Natural killer cell treated with Interleukin-12 subunit alpha and Interleukin-12 subunit beta and Interleukin-15 and Interleukin-18, amount 100 ng/mL, for 72 hours (primary cell): ENCODE data around the gene ZNF429. TPM values are rescaled to one million over a fixed set of nuclear protein-coding genes. Genes with fewer than 3 reads are reported as not detected.
"Not testable (repeated sequence)": the region's sequence is repeated elsewhere in the genome, so short reads cannot be mapped to it uniquely, and the experiment has no call there.

ENCODE experiments used
- ATAC-seq, 2 donors: fragments of 150-1000 bp; cut with Tn5 transposase in 1 of 2; sonication (Bioruptor Pico), chemical (Tn5 transposase) in 1 of 2; 2 replicates each; pipeline ENCODE4 v1.10.0; 2021
- DNase-seq: peaks from one replicate; pipeline ENCODE4 v3.0.0; 2022; ENCODE audit warnings: low spot score
- H3K27ac Mint-ChIP-seq, 2 donors: 1 replicate in 1 of 2; 2 replicates in 1 of 2; pipeline ENCODE4 v1.8.0; 2022; ENCODE audit warnings: mixed read lengths in 2 of 2, mild to moderate bottlenecking in 1 of 2, moderate library complexity in 1 of 2
- H3K27me3 Mint-ChIP-seq, 2 donors: 1 replicate in 1 of 2; 2 replicates in 1 of 2; pipeline ENCODE4 v1.8.0; 2022; ENCODE audit warnings: mixed read lengths in 2 of 2
- H3K36me3 Mint-ChIP-seq: one replicate; pipeline ENCODE4 v1.8.0; 2022; ENCODE audit warnings: mixed read lengths
- H3K4me1 Mint-ChIP-seq, 2 donors: 1 replicate in 1 of 2; 2 replicates in 1 of 2; pipeline ENCODE4 v1.8.0; 2022; ENCODE audit warnings: low read depth in 2 of 2, mixed read lengths in 2 of 2, mild to moderate bottlenecking in 1 of 2
- H3K4me3 Mint-ChIP-seq: one replicate; pipeline ENCODE4 v1.8.0; 2022; ENCODE audit warnings: mixed read lengths
- H3K9me3 Mint-ChIP-seq: 2 replicates; pipeline ENCODE4 v1.8.0; 2022; ENCODE audit warnings: mixed read lengths
- total RNA-seq, 2 donors: library from RNA; stranded (reverse); gene quantifications; one replicate each; pipeline ENCODE4 v1.2.3, GENCODE V29; 2022

The ZNF429 gene
- total RNA-seq, 2 donors from 2014 or later = 10.9 to 11.0 TPM

DNA sequence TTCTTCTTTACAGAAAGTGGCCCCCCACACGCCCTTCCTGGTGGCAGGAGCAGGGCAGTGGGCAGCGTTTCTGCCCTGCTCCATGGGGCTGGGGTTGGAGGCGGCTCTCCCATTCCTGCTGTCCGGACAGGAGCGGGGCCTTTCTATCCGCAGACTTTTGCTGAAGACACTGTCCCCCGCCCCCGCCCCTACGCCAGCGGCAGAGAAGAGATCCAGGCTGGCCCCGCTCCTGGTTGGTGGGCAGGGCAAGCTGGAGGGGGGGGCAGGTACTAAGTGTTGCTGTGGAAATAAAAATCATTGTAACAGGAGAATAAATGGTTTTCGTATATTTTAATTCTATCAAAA lies 81.7 kb downstream of the ZNF429 start:
- Mint-ChIP-seq H3K36me3 (no peaks in the 10 kb centered on the region), H3K4me1 (peaks cover 0 to 8% of the 10 kb centered on the region in 2 donors), H3K27me3 (peaks cover 0 to 10% of the 10 kb centered on the region in 2 donors), H3K9me3 (no peaks in the 10 kb centered on the region), H3K27ac (no peak overlapping the region), H3K4me3 (peak overlapping the region; percentile 79)
- no peak for ATAC-seq
- no peak for DNase-seq

DNA sequence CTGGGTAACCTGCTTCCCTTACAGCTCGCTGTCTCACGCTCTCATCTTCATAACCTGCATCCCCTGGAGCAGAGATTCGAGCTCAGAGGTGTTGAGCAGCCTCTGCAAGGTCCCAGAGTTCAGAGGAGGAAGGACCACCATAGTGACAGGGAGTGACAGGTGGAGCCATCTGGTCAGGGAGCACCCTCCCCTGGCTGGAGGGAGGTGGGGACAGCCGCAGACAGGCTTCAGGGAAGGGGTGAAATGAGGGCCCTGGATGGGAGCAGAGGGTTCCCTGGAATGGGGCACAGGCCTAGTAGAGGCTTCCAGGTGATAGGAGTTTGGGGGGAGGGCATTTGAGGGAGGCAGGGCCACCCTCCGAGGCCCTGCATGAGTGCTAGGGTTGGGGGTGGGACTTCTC lies 82.1 kb downstream of the ZNF429 start:
- Mint-ChIP-seq H3K4me1 (peaks cover 0 to 8% of the 10 kb centered on the region in 2 donors), H3K9me3 (no peaks in the 10 kb centered on the region), H3K27ac (no peak overlapping the region), H3K27me3 (peaks cover 0 to 10% of the 10 kb centered on the region in 2 donors), H3K4me3 (no peak overlapping the region), H3K36me3 (no peaks in the 10 kb centered on the region)
- DNase-seq (no peak), ATAC-seq (no peak)

DNA sequence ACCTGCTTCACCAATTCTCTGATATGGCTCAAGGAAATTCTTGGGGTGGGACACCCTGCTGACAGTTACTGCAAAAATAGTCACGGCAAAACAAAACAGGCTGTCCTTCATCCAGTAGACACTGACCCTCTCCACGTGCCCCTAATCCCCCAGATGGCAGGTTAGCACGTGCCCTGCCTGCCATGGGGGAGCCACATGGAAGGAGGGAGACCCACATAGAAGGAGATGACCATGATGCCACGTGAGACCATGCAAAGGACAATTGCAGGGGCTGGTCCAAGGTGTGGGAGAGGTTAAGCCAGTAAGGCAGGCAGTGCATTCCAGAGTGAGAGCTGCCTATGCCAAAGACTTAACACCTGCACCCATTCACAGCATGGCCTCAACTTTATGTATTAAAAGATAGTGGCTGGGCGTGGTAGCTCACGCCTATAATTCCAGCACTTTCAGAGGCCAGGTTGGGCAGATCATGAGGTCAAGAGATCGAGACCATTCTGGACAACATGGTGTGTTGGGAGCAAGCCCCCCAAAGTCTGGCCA lies 82.7 kb downstream of the ZNF429 start:
- H3K27ac Mint-ChIP-seq = no peak overlapping the region
- peaks cover 0 to 8% of the 10 kb centered on the region in 2 donors for H3K4me1 Mint-ChIP-seq
- H3K9me3 Mint-ChIP-seq = no peaks in the 10 kb centered on the region
- H3K36me3 Mint-ChIP-seq = no peaks in the 10 kb centered on the region
- no peak overlapping the region for H3K4me3 Mint-ChIP-seq
- ATAC-seq = no peak
- H3K27me3 Mint-ChIP-seq = peaks cover 0 to 10% of the 10 kb centered on the region in 2 donors
- no peak for DNase-seq

DNA sequence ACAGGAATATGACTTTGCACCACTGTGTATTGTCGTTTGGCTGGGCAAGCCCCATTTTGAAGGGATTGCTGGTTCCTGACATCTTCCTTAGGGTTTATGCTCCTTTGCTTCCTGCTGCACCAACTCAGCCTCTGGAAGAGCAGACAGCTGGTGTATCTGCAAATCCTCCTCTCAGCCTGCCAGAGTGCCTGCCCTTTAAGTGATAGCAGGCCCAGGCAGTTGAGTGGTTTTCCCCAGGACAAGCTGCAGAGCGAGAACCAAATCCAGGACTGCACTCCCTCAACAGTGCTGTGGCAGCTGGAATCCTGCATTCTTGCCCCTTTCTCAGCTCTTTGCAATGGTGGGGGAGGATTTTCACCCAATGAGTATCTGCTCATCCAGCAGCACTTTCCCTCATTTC lies 85.5 kb downstream of the ZNF429 start:
- DNase-seq (no peak), ATAC-seq (no peak)
- Mint-ChIP-seq H3K4me3 (no peak overlapping the region), H3K4me1 (peaks cover 0 to 8% of the 10 kb centered on the region in 2 donors), H3K27ac (no peak overlapping the region), H3K27me3 (peaks cover 0 to 8% of the 10 kb centered on the region in 2 donors), H3K36me3 (no peaks in the 10 kb centered on the region), H3K9me3 (no peaks in the 10 kb centered on the region)

DNA sequence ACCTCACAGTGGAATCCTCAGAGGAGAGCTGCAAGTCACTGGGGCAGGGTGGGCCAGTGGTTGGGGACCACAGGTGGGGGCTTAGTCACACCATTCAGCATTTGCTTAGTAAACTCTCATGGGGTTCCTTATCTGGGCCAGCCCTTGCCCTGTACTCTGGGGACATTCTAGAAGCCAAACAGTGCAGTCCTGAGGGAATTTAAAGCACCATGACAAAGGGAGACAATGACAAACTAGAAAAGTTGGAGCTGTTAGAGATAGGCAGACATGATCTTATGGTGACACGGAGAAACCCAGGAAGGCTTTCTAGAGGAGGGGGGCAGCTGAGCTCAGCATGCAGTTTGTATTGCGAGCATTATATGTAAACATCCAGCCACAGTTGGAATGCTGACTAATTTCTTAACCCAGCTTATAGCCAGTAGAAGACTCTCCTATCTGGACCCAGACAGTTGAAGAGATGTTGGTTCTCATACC lies 87.6 kb downstream of the ZNF429 start:
- no peak overlapping the region for H3K4me3 Mint-ChIP-seq
- H3K27me3 Mint-ChIP-seq = peaks cover 0 to 3% of the 10 kb centered on the region in 2 donors
- H3K9me3 Mint-ChIP-seq = no peaks in the 10 kb centered on the region
- ATAC-seq (no peak), DNase-seq (no peak)
- H3K36me3 Mint-ChIP-seq = no peaks in the 10 kb centered on the region
- H3K4me1 Mint-ChIP-seq = peaks cover 0 to 3% of the 10 kb centered on the region in 2 donors
- no peak overlapping the region for H3K27ac Mint-ChIP-seq

DNA sequence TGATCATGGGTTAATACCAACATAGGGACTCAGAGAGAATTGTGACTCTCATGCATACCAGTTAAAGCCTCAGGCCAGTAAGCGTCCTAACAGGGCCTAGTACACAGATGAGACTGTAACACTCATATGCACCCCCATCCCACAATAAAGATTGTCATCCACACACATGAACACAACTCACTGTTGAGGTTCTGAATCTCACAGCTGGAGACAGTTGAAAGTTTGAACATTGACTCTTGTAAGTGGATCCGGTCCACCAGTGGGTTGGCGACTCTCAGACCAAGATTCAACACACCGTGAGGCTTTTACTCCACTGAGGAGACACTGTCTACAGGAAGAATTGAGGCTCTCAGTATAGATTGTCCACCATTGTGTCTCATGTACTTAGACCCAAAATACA lies 88.1 kb downstream of the ZNF429 start:
- H3K9me3 Mint-ChIP-seq = no peaks in the 10 kb centered on the region
- DNase-seq (no peak), ATAC-seq (no peak)
- H3K27me3 Mint-ChIP-seq = peaks cover 0 to 3% of the 10 kb centered on the region in 2 donors
- H3K36me3 Mint-ChIP-seq = no peaks in the 10 kb centered on the region
- peaks cover 0 to 3% of the 10 kb centered on the region in 2 donors for H3K4me1 Mint-ChIP-seq
- H3K4me3 Mint-ChIP-seq = no peak overlapping the region
- H3K27ac Mint-ChIP-seq = peak overlapping the region in 1 of 2 donors; percentile 14

DNA sequence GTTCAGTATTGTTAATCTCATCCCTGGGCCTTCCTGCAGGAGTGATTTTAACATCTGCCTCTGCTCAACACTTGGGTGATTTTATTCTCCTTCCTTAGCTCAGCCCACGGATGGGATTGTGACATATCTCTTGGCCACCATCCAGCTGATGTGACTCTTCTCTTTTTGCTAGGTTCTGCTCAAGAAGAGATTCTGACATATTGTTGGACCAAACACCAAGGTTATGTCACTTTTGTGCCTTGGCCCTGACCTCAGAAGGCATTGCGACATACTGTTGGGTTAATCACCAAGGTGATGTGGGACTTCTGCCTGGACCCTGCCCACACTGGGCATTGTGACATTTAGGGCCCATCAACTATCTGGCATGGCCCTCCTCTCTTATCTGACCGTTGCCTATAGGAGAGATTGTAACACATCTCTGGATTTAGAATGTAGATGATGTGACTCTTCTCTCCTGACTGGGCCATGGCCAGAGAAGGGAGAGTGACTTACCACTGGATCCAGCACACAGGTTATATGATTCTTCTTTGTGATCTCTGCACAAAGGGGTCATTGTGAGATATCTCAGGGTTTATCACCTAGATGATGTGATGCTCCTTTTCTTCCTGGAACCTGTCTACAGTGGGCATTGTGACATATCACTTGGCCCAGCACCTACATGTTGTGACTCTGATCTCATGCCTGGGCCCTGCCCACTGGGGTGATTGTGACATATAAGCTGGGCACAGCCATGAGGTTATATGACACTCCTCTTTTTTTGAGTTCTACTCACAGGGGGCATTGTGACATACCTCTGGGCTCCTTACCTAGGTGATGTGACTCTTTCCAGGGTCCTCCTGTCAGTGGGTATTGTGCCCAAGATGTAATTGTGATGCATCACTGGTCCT lies 88.8 kb downstream of the ZNF429 start:
- Mint-ChIP-seq H3K4me1 (peaks cover 0 to 3% of the 10 kb centered on the region in 2 donors), H3K27ac (peak overlapping the region; percentile 19 to 20)

DNA sequence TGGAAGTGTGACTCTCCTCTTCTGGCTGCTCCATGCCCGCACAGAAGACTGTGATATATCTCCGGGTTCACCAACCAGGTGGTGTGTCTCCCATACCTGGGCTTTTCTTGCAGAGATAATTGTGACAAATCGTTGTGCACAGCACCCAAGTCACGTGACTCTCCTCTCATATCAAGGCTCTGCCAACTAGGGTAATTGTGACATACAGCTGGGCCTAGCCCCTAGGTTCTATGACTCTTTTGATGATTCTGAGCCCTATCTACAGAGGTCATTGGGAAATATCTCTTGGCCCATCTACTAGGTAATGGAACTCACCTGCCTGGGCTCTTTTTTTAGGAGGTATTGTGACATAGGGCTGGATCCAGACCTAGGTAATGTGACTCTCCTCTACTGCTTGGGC lies 89.8 kb downstream of the ZNF429 start:
- H3K4me1 Mint-ChIP-seq = peaks cover 0 to 3% of the 10 kb centered on the region in 2 donors
- H3K27ac Mint-ChIP-seq = peak overlapping the region; percentile 19 to 20
- DNase-seq (no peak), ATAC-seq (no peak)
- H3K27me3 Mint-ChIP-seq = peaks cover 0 to 6% of the 10 kb centered on the region in 2 donors
- H3K9me3 Mint-ChIP-seq = no peaks in the 10 kb centered on the region
- no peaks in the 10 kb centered on the region for H3K36me3 Mint-ChIP-seq
- H3K4me3 Mint-ChIP-seq = no peak overlapping the region

More for the DNA sequence above, 88.8 kb downstream of the ZNF429 start:
- no peaks in the 10 kb centered on the region for H3K36me3 Mint-ChIP-seq
- peaks cover 0 to 5% of the 10 kb centered on the region in 2 donors for H3K27me3 Mint-ChIP-seq
- DNase-seq = no peak
- no peaks in the 10 kb centered on the region for H3K9me3 Mint-ChIP-seq
- H3K4me3 Mint-ChIP-seq = no peak overlapping the region
- peak; percentile 71 to 72 for ATAC-seq

DNA sequence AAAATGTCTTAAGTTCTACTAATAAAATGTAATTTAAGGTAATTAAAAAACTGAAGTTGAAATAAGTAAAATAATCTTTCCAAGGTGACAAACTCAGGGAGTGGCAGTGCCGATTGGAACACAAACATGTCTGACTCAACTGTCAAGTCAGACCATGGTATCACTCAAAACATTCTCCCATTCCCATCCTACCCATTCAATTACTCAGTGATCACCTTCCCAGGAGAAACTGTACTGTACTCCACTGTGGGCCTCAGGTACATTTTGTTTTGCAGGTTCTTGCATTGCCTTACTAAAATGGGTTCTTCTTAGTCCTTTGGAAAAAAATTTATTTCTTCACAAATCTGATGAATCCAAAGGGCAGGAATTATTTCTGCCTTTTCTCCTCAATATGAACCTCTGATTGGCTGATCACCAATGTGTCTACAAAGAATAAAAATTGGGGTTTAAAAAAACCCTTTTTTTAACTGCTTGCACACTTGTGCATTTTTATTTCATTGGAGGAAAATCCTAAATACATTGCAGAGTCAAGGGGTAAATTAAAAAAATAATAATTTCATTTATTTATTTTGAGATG lies 96.8 kb downstream of the ZNF429 start:
- ATAC-seq (no peak), DNase-seq (no peak)
- Mint-ChIP-seq H3K27me3 (peaks cover 0 to 3% of the 10 kb centered on the region in 2 donors), H3K36me3 (no peaks in the 10 kb centered on the region), H3K4me1 (peaks cover 20 to 21% of the 10 kb centered on the region in 2 donors), H3K9me3 (no peaks in the 10 kb centered on the region), H3K27ac (no peak overlapping the region), H3K4me3 (no peak overlapping the region)

DNA sequence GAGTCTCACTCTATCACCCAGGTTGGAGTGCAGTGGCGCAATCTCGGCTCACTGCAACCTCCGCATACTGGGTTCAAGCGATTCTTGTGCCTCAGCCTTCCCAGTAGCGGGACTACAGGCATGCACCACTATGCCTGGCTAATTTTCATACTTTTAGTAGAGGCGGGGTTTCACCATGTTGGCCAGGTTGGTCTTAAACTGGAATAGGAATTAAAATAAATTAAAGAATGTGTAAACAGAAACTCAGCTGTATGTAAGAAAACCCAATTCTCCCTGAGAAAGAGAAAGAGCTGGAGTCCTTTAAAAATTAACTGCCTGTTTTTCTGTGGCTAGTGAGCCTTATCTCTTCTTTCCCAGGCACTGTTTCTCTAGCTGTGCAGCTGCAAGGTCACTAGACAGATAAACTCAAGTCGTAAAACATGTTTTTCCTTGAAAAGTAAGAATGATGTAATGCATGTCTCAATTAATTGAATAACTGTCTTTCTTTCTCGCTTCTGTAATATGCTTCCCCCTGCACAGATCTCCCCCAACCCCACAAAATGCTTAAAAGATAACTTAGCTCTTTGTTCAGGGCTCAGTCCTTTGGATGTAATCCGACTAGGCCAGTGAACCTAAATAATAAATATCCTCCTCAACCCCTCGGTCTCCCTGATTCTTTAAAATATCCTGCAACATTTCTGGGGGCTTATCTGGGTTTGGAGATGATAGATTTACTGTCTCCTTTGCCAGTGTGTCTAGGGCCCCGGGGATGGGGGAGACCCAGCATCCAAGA lies 97.4 kb downstream of the ZNF429 start:
- not testable (repeated sequence) for DNase-seq, H3K27ac Mint-ChIP-seq, ATAC-seq, H3K9me3 Mint-ChIP-seq, H3K27me3 Mint-ChIP-seq, H3K36me3 Mint-ChIP-seq, H3K4me3 Mint-ChIP-seq
- H3K4me1 Mint-ChIP-seq = peaks cover 20 to 21% of the 10 kb centered on the region in 2 donors

DNA sequence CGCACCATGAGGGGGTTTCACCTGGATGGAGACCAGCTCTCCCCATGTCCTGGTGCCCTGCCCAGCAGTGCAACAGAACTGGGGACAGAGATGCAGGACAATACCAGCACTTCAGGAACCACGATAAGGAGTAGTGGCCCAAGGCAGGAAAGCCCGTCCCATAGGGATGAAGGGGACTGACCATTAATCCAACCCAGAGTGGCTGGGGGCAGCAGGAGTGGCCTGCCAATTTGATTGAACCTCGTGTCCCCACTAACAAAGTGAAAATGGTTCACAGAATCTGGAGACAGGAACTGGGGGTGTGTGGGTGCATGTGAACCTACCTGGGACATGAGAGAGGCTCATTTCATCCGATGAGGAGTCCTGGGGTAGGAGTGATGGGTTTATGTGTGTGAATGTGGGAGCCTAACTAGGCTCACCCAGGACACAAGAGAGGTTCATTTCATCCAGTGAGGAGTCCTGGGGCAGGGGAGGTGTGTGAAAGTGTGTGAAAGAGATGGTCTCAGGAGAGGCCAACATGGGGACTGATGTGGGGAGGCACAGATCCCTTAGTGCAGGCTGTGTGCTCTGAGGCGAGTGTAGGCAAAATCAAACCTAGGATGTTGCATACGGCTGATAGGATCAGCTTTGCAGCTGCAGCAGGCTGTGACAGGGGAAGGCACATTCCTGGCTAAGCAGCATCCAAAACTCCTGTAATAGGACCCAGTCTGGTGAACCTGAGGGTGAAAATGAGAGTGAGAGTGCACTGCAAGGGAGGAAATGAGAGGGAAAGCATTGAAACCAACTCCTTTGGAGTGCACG lies 98.2 kb downstream of the ZNF429 start:
- Mint-ChIP-seq H3K27me3 (peaks cover 0 to 3% of the 10 kb centered on the region in 2 donors), H3K4me1 (peaks cover 20 to 21% of the 10 kb centered on the region in 2 donors), H3K36me3 (no peaks in the 10 kb centered on the region), H3K4me3 (peak overlapping the region; percentile 88), H3K27ac (peak overlapping the region; percentile 26 to 41), H3K9me3 (no peaks in the 10 kb centered on the region)
- DNase-seq (no peak), ATAC-seq (no peak)

DNA sequence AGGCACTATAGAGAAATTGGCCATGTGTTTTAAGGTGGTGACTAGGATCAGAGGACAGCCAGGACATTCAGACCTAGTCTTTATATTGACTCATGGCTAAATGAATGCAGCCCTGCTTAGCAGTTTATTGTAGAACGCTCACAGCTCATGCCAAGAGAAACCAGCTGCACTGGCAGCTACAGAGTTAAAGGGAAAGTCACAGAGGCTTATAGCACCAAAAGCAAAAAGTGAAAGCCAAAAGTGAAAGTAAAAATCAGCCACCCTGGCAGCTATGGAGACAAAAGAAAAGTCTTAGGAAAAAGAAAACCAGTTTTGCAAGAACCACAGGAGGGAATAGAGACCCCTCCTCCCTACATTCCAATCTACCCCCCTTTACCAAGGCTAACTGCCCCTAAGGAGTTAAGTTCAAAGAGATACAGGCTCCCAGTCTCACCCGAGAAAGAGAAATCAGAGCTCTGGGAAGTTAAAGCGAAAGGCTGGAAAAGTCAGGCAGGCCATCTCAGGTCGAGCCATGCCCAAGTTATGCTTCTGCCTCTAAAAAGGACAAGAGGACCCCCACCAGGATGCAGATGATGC lies 99.0 kb downstream of the ZNF429 start:
- Mint-ChIP-seq H3K9me3 (no peaks in the 10 kb centered on the region), H3K27me3 (no peaks in the 10 kb centered on the region), H3K4me1 (peaks cover 20 to 21% of the 10 kb centered on the region in 2 donors), H3K4me3 (peak overlapping the region; percentile 88), H3K27ac (peak overlapping the region; percentile 26 to 41), H3K36me3 (no peaks in the 10 kb centered on the region)
- no peak for DNase-seq
- no peak for ATAC-seq
